ENCODE results near the gene TRMT44.

GRCh38 chr4:8427761-8428287 is 12.8 kb upstream of the TRMT44 start:
- TF ChIP-seq CTCF (optimal IDR thresholded peaks at IDR 0.05 in 1 of 3, IDR thresholded peaks at IDR 0.05 in 1 of 3, conservative IDR thresholded peaks at IDR 0.05 in 1 of 3; ENCODE audit: extremely low read depth in 1 of 3, insufficient read depth in 2 of 3, low read length in 3 of 3) (no peak), EZH2 (IDR thresholded peaks at IDR 0.05; ENCODE audit: low read length) (no peak)
